Brain pericyte (primary cell): Measurements from ENCODE around the gene ASF1A.

Experiments
- DNase-seq: peaks from one replicate; pipeline ENCODE4 v3.0.0-alpha.2; 2012; ENCODE audit warnings: low read depth, low spot score

Gene ASF1A

GRCh38 chr6:118913161-118913560 lies 19.2 kb downstream of the ASF1A start:
- no peak for DNase-seq

DNA sequence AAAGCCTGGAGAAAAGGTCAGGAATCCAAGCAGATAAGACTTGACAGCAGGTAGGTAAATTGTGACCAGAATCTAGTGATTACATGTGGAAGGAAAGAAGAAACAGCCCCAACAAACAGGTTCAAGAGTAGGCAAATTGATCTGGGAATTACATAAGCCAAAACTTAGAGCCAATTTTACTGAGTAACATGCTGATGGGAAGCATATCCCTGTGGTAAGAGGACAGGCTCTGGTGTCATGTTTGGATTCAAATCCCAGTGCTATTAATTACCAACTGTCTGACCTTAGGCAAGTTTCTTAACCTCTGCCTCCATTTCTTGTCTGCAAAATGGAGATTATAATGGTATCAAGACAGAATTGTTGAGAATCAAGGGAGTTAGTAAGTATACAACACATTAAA lies 20.6 kb downstream of the ASF1A start:
- no peak for DNase-seq

DNA sequence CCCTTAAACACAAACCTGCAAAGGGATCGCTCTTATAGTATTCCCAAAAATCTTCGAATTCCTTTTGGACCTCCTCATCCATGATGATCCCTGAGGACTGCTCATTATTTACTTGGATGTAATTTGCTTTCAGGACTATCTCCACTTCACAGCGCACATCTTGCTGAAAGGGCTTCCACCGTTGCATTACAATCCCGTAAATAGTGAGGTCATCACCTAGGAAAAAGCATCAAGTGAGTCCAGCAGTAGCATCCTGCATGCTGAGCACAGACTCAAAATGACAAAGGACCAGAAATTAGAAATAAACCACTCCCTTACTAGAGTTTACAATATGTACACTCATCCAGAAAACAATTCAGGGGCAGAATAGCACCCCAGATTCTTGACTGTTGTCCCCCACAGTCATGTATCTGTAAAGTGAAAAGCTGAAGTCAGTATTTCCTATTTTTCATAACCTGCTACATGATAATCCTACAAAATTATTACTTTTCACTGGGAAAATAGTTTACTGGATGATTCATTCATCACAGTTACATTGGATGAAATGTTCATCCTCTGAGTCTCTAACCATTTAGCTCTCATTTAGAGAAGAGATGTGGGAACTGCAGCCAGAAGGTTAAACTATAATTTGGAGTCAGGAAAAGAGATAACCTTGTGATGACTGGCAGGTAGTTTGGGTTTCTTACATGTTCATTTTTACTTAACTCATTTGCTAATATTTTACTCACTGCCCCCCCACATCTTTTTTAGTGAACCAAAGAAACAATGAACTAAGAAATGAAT lies 23.8 kb downstream of the ASF1A start:
- no peak for DNase-seq

GRCh38 chr6:118918329-118918725 lies 24.4 kb downstream of the ASF1A start:
- DNase-seq: no peak

GRCh38 chr6:118921084-118921483 lies 27.1 kb downstream of the ASF1A start:
- no peak for DNase-seq

- DNase-seq: no peak
Measured at GRCh38 chr6:118923035-118923434, 29.1 kb downstream of the ASF1A start.

DNA sequence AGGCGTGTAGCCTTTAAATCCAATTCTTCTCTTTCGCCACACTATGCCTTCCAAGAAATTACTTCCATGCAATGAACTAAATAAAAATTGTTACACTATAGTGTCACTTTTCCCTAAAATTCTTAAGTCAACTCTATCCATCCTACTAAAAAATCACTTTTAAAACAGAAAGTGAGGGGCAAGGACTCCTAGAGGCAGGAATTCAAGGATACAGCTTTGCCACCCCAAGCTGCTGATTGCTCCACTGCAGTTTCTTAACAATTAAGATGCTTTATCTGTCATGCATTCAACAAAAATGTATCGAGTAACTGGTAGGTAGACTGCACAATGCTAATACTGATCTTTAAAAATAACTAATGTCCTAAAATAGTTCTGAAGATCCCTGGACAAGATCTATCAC lies 36.7 kb downstream of the ASF1A start:
- no peak for DNase-seq

GRCh38 chr6:118931436-118931835 lies 37.5 kb downstream of the ASF1A start:
- no peak for DNase-seq

GRCh38 chr6:118932421-118932820 lies 38.5 kb downstream of the ASF1A start:
- DNase-seq: no peak

- no peak for DNase-seq
Measured at GRCh38 chr6:118933855-118934460, 40.0 kb downstream of the ASF1A start.

DNA sequence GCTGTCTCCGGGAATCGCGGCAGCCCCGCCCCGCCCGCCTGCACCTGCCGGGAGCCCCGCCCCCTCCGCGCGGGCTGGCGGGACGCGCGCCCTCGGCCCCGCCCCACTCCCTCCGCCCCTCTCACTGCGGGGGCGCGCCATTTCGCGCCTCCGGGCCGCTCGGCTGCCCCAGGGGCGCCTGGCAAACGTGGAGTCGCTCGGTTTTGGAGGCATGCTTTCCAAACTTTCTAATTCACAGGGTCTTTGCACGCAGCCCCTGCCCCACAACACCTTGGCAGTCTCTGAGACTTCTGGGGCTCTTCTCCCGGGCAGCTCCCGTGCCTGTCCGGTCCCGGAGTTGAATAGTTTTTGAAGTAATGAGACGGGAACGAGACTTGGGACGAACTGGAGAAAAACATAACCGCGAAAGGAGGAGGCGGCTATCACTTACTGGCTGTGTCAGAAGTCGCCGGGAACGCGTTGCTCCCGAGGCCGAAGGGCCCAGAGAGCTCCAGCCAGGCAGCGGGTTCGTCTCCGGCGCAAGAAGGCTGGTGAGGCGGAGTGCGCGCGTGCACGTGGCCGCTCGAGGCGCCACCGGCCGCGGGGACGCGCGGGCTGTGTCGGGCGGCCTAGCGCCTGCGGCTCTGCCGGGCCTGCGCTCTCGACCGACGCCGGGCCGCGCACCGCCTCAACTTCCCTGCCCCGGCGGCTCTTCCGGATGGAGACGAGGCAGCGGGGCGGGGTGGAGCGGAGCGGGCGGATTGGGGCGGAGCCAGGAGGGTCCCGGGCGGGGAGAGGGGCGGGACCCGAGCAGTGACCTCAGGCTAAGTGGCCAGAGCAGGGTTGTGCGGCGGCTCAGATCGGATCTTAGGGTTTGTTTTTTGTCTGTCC lies 40.7 kb downstream of the ASF1A start, which contains the start of gene MCM9:
Gene MCM9 (minus strand): TSS at position 699 of the 870 bp plus-strand sequence. CDS start 3,436 bp downstream, outside the sequence.
- DNase-seq: peak; percentile 29

DNA sequence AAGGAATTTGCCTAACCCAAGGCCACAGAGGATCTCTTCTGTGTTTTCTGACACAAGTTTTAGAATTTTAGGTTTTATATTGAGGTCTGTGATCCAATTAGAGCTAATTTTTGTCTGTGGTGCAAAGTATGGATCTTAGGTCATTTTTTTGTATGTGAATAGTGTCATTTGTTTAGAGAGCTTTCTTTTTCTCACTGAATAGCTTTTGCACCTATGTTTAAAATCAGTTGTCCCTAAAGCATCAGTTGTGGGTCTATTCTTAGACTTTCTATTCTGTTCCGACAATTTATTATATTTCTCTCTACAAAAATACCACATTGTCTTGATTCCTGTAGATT lies 41.3 kb downstream of the ASF1A start:
- DNase-seq: no peak

DNA sequence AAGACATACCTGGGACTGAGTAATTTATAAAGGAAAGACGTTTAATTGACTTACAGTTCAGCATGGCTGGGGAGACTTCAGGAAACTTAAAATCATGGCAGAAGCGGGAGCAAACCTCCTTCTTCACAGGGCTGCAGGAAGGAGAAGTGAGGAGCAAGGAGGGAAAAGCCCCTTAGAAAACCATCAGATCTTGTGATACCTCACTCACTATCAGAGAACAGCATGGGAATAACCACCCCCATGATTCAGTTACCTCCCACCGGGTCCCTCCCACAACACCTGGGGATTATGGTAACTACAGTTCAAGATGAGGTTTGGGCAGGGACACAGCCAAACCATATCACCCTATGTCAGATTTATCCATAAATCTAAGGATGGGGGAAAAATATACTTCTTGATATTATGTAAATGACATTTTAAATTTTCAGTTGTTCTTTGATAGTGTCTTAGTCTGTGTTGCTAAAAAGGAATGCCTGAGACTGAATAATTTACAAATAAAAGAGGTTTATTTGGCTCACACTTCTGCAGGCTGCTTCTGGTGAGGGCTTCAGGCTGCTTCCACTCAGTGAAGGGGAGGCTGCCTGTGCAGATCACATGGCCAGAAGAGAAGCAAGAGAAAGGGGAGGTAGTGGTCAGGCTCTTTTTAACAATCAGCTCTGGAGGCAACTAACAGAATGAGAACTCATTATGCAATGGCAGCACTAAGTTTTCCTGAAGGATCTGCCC lies 42.2 kb downstream of the ASF1A start:
- no peak for DNase-seq

DNA sequence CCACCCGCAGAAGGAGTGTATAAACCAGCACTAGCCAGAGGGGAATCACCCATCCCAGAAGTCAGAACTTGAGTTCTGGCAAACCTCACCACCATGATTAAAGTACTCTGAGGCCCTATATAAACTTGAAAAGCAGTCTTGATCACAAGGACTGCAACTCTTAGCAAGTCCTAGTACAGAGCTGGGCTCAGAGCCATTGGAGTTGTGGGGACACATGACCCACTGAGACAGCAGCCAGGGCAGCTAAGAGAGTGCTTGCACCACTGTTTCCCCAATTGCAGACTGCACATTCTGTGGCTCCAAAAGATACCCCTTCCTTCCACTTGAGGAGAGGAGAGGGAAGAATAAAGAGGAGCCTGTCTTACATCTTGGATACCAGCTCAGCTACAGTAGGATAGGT lies 45.7 kb downstream of the ASF1A start:
- no peak for DNase-seq

DNA sequence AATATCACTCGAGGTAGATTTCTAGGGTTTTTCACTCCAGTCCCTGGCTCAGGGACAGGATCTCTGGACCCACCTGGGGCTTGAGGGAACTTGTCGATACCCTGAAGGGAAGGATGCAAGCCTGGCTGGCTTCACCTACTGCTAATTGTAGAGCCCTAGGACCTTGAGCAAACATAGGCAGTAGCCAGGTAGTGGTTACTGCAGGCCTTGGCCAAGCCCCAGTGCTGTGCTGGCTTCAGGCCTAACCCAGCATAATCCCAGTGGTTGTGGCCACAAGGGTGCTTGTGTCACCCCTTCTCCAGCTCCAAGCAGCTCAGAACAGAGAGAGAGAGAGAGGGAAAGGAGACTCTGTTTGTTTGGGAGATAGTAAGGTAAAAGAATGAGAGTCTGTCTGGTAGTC lies 46.8 kb downstream of the ASF1A start:
- no peak for DNase-seq

DNA sequence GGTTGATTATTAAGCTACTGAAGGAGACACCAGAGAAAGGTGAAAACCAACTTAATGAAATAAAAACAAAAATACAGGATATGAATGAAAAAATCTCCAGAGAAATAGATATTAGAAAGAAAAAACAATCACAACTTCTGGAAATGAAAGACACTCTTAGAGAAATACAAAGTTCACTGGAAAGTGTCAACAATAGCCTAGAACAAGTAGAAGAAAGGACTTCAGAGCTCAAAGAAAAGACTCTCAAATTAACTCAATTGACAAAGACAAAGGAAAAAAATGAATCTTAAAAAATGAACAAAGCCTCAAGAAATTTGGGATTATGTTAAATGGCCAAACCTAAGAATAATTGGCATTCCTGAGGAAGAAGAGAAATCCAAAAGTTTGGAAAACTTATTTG lies 51.3 kb downstream of the ASF1A start:
- no peak for DNase-seq

DNA sequence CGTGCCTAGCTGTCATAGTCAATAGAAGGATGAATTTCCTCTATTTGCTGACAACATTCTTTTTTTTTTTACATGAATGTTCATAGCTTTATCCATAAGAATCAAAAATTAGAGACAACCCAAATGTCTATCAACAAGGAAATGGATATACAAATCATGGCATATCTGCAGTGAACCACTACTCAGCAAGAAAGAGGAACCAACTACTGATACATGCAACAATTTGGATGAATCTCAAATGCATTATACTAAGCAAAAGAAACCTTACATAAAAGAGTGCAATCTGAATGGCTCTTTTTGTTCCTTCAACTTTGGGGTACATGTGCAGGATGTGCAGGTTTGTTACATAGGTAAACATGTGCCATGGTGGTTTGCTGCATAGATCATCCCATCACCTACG lies 58.7 kb downstream of the ASF1A start:
- no peak for DNase-seq

GRCh38 chr6:118953391-118953790 lies 59.4 kb downstream of the ASF1A start:
- no peak for DNase-seq
